Activated B cell treated with CpG ODN at 0.5 μM for 24 hours (primary cell): Measurements from ENCODE around the gene GPR162. TPM values are rescaled to one million over a fixed set of nuclear protein-coding genes. Genes with fewer than 3 reads are reported as not detected.

ENCODE experiments used
- ATAC-seq: fragments of 200-7000 bp; cut with Tn5 transposase; one replicate; pipeline ENCODE4 v1.10.0; 2021; ENCODE audit warnings: low read depth, mild to moderate bottlenecking, moderate library complexity
- CTCF ChIA-PET: fragments of 350-600 bp; sonication (Branson Sonifier 250); formaldehyde crosslinking; loops from one replicate; lab custom pipeline; 2021; ENCODE audit warnings: antibody characterized with exemption; lab: Charles Lee
- POLR2A ChIA-PET: fragments of 350-600 bp; sonication (Branson Sonifier 250); formaldehyde crosslinking; loops from one replicate; lab custom pipeline; 2021; ENCODE audit warnings: antibody characterized with exemption; lab: Charles Lee
- DNase-seq: peaks from one replicate; pipeline ENCODE4 v3.0.0; 2022
- H3K27ac Mint-ChIP-seq: one replicate; pipeline ENCODE4 v1.8.0; 2020; ENCODE audit warnings: mixed read lengths
- H3K27me3 Mint-ChIP-seq: one replicate; pipeline ENCODE4 v1.8.0; 2021; ENCODE audit warnings: mixed read lengths
- H3K36me3 Mint-ChIP-seq: one replicate; pipeline ENCODE4 v1.8.0; 2021; ENCODE audit warnings: low read depth, mixed read lengths
- H3K4me1 Mint-ChIP-seq: one replicate; pipeline ENCODE4 v1.8.0; 2021; ENCODE audit warnings: mixed read lengths
- H3K4me3 Mint-ChIP-seq: one replicate; pipeline ENCODE4 v1.8.0; 2020; ENCODE audit warnings: mild to moderate bottlenecking, mixed read lengths
- H3K9me3 Mint-ChIP-seq: one replicate; pipeline ENCODE4 v1.8.0; 2020; ENCODE audit warnings: mixed read lengths
- intact Hi-C: fragments of 100-400 bp; cut with micrococcal nuclease; formaldehyde crosslinking; loops from one replicate; pipeline ENCODE4 v1.15.1; 2024
- total RNA-seq: library from RNA; stranded (reverse); gene quantifications from 2 replicates; pipeline ENCODE4 v1.2.3, GENCODE V29; 2022
- TF ChIP-seq, protein P1 (sequence below): fragments of 200-600 bp; IDR thresholded peaks from one replicate; pipeline ENCODE4 v1.8.0; 2022; ENCODE audit warnings: antibody characterized with exemption, mild to moderate bottlenecking

GPR162 gene
- total RNA-seq, 1 donor from 2014 or later, result not detected

DNA sequence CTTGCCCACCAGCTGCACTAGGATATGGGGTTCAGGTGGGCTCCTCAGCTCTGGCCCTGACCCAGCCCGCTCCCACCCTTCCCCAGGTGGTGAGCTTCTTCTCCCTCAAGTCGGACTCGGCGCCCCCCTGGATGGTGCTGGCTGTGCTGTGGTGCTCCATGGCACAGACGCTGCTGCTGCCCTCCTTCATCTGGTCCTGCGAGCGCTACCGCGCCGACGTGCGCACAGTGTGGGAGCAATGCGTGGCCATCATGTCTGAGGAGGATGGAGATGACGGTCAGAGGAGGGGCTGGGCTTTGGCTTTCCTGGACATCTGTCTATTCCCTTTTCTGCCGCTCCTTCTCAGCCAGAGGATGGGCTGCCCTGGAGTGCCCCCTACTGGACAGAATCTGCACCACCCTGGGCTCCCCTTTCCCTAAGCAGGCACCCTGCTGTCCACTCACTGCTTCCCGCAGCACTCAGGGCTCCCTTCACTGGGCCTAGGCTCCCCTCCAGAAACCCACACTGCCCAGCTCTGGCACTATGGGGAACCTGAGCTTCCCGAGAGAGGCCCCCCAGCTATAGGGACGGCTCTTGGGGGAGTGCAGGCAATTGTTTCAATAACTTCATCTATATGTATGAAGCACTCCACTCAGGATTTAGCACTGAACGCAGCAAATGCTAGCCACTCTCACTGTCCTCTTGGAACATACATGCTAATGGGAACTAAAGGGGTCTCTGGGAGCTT lies 3.9 kb downstream of the GPR162 start:
- H3K27me3 Mint-ChIP-seq, result peaks cover 73% of the 10 kb centered on the region
- intact Hi-C loops, result loop anchor here (1.0 to 5.0 kb wide), 6 partner anchors 46 to 271 kb away; partner anchors contain the start of genes MLF2 and ZNF384
- CTCF ChIA-PET, result interaction anchor here (0.5 to 2.7 kb wide), 3 partner anchors 59 to 313 kb away, joined by 3 to 15 read pairs (median 4); partner anchors contain the start of gene MLF2
- H3K27ac Mint-ChIP-seq, result no peak overlapping the region
- H3K9me3 Mint-ChIP-seq, result no peaks in the 10 kb centered on the region
- H3K4me1 Mint-ChIP-seq, result peaks cover 32% of the 10 kb centered on the region
- POLR2A ChIA-PET, result interaction anchor here (0.6 to 0.9 kb wide), 2 partner anchors 102 to 158 kb away, joined by 3 to 4 read pairs; no protein-coding TSS in a partner anchor
- TF ChIP-seq, protein P1, sequence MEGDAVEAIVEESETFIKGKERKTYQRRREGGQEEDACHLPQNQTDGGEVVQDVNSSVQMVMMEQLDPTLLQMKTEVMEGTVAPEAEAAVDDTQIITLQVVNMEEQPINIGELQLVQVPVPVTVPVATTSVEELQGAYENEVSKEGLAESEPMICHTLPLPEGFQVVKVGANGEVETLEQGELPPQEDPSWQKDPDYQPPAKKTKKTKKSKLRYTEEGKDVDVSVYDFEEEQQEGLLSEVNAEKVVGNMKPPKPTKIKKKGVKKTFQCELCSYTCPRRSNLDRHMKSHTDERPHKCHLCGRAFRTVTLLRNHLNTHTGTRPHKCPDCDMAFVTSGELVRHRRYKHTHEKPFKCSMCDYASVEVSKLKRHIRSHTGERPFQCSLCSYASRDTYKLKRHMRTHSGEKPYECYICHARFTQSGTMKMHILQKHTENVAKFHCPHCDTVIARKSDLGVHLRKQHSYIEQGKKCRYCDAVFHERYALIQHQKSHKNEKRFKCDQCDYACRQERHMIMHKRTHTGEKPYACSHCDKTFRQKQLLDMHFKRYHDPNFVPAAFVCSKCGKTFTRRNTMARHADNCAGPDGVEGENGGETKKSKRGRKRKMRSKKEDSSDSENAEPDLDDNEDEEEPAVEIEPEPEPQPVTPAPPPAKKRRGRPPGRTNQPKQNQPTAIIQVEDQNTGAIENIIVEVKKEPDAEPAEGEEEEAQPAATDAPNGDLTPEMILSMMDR, result peak; percentile 47
- no peaks in the 10 kb centered on the region for H3K36me3 Mint-ChIP-seq
- peak; percentile 69 for DNase-seq
- no peak overlapping the region for H3K4me3 Mint-ChIP-seq
- ATAC-seq, result peak; percentile 62

DNA sequence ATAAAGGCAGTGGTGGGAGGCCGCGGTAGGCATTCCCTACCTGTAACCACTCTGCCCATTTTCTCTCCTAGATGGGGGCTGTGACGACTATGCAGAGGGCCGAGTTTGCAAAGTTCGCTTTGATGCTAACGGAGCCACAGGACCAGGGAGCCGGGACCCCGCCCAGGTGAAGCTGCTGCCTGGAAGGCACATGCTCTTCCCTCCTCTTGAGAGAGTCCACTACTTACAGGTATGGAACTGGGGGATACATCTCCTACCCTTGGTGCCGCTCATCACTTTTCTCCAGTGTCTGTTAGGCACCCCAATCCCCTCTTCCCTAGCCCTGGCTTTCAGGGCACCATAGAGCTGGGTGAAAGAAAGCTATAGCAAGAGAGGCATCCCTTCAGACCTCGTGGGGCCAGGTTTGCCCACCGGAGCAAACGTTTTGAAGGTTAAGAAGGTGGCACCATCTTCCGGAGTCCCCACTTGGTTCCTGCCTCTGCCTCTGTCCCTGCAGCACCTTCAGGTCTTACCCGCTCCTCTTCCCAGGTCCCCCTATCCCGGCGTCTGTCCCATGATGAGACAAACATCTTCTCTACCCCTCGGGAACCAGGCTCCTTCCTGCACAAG lies 4.6 kb downstream of the GPR162 start:
- no peak for DNase-seq
- no peak overlapping the region for H3K27ac Mint-ChIP-seq
- ATAC-seq, result no peak
- ChIA-PET POLR2A (no interaction called here), CTCF (interaction anchor here (1.0 to 2.7 kb wide), 3 partner anchors 11 to 73 kb away, joined by 3 to 15 read pairs (median 4); partner anchors contain the start of gene MLF2)
- TF ChIP-seq, protein P1, result no peak
- H3K4me1 Mint-ChIP-seq, result peaks cover 27% of the 10 kb centered on the region
- H3K9me3 Mint-ChIP-seq, result no peaks in the 10 kb centered on the region
- H3K36me3 Mint-ChIP-seq, result no peaks in the 10 kb centered on the region
- intact Hi-C loops, result loop anchor here (5.0 kb wide), 1 partner anchor 139 kb away; the partner anchor contains the start of gene ZNF384
- H3K4me3 Mint-ChIP-seq, result no peak overlapping the region
- peaks cover 73% of the 10 kb centered on the region for H3K27me3 Mint-ChIP-seq

DNA sequence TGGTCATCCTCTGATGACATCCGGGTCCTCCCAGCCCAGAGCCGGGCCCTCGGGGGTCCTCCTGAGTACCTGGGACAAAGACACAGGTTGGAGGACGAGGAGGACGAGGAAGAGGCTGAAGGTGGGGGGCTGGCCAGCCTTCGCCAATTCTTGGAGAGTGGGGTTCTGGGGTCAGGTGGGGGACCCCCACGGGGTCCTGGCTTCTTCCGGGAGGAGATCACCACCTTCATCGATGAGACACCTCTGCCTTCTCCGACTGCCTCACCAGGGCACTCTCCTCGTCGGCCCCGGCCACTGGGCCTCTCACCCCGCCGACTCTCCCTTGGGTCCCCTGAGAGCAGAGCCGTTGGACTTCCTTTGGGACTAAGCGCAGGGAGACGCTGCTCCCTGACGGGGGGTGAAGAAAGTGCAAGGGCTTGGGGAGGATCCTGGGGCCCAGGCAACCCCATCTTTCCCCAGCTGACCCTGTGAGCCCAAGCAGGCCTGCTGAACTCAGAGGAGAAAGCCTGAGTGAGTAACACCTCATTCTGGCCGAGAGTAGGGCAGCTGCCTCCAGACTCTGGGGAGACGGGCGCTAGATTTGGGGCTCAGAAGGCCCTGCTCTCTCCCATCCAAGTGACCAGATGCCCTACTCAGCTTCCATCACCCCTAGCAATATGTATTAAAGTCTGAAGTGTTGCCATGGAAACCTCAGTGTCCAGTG lies 5.3 kb downstream of the GPR162 start:
- H3K36me3 Mint-ChIP-seq, result no peaks in the 10 kb centered on the region
- ChIA-PET POLR2A (no interaction called here), CTCF (interaction anchor here (1.2 to 1.5 kb wide), 2 partner anchors 10 to 73 kb away, joined by 3 to 5 read pairs; partner anchors contain the start of gene MLF2)
- no peak overlapping the region for H3K27ac Mint-ChIP-seq
- ATAC-seq (no peak), DNase-seq (no peak)
- TF ChIP-seq, protein P1, result no peak
- H3K9me3 Mint-ChIP-seq, result no peaks in the 10 kb centered on the region
- H3K4me3 Mint-ChIP-seq, result peak overlapping the region; percentile 59
- H3K27me3 Mint-ChIP-seq, result peaks cover 74% of the 10 kb centered on the region
- intact Hi-C loops, result loop anchor here (5.0 kb wide), 1 partner anchor 140 kb away; the partner anchor contains the start of gene ZNF384
- H3K4me1 Mint-ChIP-seq, result peaks cover 22% of the 10 kb centered on the region

DNA sequence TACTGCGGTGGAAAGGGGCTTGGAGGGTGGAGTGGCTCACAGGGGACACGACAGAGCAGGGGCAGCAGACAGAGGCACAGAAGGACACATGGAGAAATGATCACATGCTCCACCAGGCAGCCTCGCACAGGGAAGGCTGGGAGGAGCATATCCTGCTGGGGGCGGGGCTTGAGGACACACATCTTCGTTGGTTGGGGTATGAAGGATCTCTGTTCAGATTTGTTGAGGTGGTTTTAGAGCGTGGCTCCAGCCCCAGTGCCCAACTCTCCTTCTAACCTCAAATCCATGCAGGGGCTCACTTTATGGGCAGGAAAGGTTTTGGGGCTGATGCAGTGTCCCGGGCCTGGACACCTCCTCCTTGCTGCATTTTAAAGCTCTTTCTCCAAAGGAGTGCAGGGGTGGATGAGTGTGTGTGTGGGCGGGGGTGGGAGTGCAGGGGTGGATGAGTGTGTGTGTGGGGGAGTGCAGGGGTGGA lies 5.9 kb downstream of the GPR162 start:
- H3K9me3 Mint-ChIP-seq, result no peaks in the 10 kb centered on the region
- ATAC-seq, result no peak
- no peaks in the 10 kb centered on the region for H3K36me3 Mint-ChIP-seq
- H3K4me1 Mint-ChIP-seq, result peaks cover 16% of the 10 kb centered on the region
- intact Hi-C loops, result loop anchor here (5.0 kb wide), 1 partner anchor 140 kb away; the partner anchor contains the start of gene ZNF384
- DNase-seq, result no peak
- peaks cover 68% of the 10 kb centered on the region for H3K27me3 Mint-ChIP-seq
- H3K27ac Mint-ChIP-seq, result no peak overlapping the region
- TF ChIP-seq, protein P1, result no peak
- CTCF ChIA-PET, result interaction anchor here (1.5 kb wide), 1 partner anchor 74 kb away, joined by 5 read pairs; the partner anchor contains the start of gene MLF2
- peak overlapping the region; percentile 59 for H3K4me3 Mint-ChIP-seq
- POLR2A ChIA-PET, result interaction anchor here (1.1 kb wide), 1 partner anchor 40 kb away, joined by 3 read pairs; the partner anchor contains the start of gene TPI1
